Measurements from ENCODE around the gene DDX21. TPM values are rescaled to one million over a fixed set of nuclear protein-coding genes. Genes with fewer than 3 reads are reported as not detected.
"Not testable (repeated sequence)": the region's sequence is repeated elsewhere in the genome, so short reads cannot be mapped to it uniquely, and the experiment has no call there.

Gene DDX21
- total RNA-seq, 2 donors from 2014 or later: 32.1 to 122 TPM

DNA sequence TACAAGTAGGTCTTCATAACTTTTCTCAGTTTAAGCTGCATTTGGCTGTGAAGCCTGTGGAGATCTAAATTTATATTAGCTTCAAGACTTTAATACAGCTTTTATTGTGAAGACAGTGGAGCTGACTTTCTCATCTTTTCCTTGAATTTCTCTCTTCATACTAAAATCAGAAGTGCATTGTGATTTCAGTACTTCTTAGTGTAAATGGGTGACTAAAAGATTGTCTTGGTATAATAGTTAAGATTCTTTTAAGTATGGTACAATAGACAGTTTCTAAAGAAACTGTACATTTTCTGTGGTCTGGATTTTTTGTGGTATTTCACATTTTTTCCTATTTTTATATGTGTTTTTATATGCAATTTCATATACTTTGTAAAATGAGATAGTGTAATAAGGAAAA, 21.0 kb upstream of the DDX21 start:
- H3K4me3 ChIP-seq: no peak overlapping the region
- TF ChIP-seq, protein P1, sequence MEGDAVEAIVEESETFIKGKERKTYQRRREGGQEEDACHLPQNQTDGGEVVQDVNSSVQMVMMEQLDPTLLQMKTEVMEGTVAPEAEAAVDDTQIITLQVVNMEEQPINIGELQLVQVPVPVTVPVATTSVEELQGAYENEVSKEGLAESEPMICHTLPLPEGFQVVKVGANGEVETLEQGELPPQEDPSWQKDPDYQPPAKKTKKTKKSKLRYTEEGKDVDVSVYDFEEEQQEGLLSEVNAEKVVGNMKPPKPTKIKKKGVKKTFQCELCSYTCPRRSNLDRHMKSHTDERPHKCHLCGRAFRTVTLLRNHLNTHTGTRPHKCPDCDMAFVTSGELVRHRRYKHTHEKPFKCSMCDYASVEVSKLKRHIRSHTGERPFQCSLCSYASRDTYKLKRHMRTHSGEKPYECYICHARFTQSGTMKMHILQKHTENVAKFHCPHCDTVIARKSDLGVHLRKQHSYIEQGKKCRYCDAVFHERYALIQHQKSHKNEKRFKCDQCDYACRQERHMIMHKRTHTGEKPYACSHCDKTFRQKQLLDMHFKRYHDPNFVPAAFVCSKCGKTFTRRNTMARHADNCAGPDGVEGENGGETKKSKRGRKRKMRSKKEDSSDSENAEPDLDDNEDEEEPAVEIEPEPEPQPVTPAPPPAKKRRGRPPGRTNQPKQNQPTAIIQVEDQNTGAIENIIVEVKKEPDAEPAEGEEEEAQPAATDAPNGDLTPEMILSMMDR (IDR thresholded peaks at IDR 0.05): no peak
- H3K27ac ChIP-seq: no peak overlapping the region
- no peak for DNase-seq (ENCODE audit: low spot score)
- peaks cover 15% of the 10 kb centered on the region for H3K36me3 ChIP-seq
- ATAC-seq (ENCODE audit: insufficient number of reproducible peaks, low FRiP score, low read depth): no peak
- H3K9me3 ChIP-seq: no peaks in the 10 kb centered on the region
- no peaks in the 10 kb centered on the region for H3K4me1 ChIP-seq (ENCODE audit: control insufficient read depth in 1 of 2, low read depth in 2 of 2)
- no peaks in the 10 kb centered on the region for H3K27me3 ChIP-seq (replicated peaks; ENCODE audit: insufficient read depth)

DNA sequence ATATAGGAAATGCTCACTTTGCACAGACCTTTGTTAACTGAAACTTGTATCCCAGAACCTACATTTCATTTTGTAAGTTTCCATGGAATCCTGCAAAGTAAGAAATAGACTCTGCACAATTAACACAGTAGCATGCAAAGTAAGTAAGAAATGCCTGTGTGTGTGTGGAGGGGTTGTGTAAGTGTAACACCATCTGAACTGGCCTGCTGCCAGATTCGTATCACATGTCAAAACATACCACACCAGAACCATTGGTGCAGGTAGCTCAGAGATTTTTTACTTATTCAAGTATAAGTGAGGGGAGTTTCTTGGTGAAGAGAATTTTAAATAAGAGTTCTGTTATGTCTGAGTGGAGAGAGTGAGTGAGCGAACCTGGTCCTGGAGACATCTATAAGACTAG, 17.9 kb upstream of the DDX21 start:
- DNase-seq (ENCODE audit: low spot score): no peak
- H3K9me3 ChIP-seq: no peaks in the 10 kb centered on the region
- H3K4me3 ChIP-seq: no peak overlapping the region
- no peaks in the 10 kb centered on the region for H3K4me1 ChIP-seq (ENCODE audit: control insufficient read depth in 1 of 2, low read depth in 2 of 2)
- no peaks in the 10 kb centered on the region for H3K27me3 ChIP-seq (replicated peaks; ENCODE audit: insufficient read depth)
- ATAC-seq (ENCODE audit: insufficient number of reproducible peaks, low FRiP score, low read depth): no peak
- H3K36me3 ChIP-seq: peaks cover 15% of the 10 kb centered on the region
- TF ChIP-seq, protein P1 (IDR thresholded peaks at IDR 0.05): no peak
- H3K27ac ChIP-seq: no peak overlapping the region

DNA sequence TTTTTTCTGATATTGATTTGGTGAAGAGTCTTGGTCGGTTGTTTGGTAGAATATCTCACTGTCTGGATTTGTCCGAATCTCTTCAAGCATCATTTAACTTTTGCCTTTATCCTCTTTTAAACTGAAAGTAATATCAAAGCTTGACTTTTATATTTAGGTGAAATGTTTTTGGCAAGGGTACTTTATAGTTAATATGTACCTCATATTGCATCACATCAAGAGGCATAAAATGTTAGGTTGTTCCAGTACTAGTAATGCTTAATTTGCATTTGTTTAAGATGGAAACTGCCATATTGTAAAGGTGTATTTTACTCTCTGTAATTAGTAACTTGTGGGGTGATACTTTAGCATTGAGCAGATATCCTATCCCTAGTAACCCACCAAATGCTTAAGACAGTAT, 17.1 kb upstream of the DDX21 start:
- DNase-seq (ENCODE audit: low spot score) (no peak), ATAC-seq (ENCODE audit: insufficient number of reproducible peaks, low FRiP score, low read depth) (no peak)
- Histone ChIP-seq H3K27me3 (replicated peaks; ENCODE audit: insufficient read depth) (no peaks in the 10 kb centered on the region), H3K36me3 (peaks cover 14% of the 10 kb centered on the region), H3K9me3 (no peaks in the 10 kb centered on the region), H3K4me3 (no peak overlapping the region), H3K4me1 (ENCODE audit: control insufficient read depth in 1 of 2, low read depth in 2 of 2) (no peaks in the 10 kb centered on the region), H3K27ac (no peak overlapping the region)
- TF ChIP-seq, protein P1 (IDR thresholded peaks at IDR 0.05): no peak

DNA sequence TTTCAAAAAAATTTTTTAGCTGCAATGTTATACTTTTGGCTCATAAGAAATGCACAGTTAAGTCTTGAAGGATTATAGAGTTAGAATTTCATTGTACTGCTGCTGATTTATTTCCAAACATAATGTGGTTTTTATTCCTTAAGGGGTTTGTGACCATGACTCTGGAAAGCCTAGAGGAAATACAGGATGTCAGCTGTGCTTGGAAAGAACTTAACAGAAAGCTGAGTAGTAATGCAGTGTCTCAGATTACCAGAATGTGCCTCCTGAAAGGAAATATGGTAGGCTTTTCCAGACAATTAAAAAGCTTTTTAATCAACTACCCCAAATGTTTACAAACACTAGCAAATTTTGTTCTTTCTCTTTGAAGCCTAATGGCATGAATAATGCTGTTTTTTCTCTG, 15.1 kb upstream of the DDX21 start:
- not testable (repeated sequence) for H3K9me3 ChIP-seq; H3K4me3 ChIP-seq; H3K27ac ChIP-seq; ATAC-seq (ENCODE audit: insufficient number of reproducible peaks, low FRiP score, low read depth); H3K4me1 ChIP-seq (ENCODE audit: control insufficient read depth in 1 of 2, low read depth in 2 of 2); DNase-seq (ENCODE audit: low spot score); H3K27me3 ChIP-seq (replicated peaks; ENCODE audit: insufficient read depth)
- peaks cover 16% of the 10 kb centered on the region for H3K36me3 ChIP-seq

DNA sequence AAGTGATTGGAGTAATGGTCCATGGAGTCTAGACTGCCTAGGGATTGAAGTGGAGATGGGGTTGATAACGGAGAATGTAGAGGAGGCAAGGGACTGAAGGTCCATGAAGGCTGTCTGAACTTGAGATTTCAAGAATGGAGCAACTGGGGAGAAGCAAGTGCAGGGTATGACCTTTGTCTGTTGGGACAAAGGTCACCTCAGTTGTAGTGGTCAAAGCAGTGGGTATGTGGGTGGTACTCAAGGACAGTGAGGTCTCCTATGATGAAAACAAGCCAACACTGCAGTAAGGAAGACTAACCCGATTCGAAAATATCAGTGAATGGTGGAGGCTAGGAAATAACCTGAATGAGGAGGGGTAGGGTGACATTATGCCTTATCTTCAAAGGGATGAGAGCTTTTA, 5.4 kb upstream of the DDX21 start:
- Histone ChIP-seq H3K27ac (no peak overlapping the region), H3K27me3 (replicated peaks; ENCODE audit: insufficient read depth) (no peaks in the 10 kb centered on the region), H3K36me3 (peaks cover 21% of the 10 kb centered on the region), H3K4me1 (ENCODE audit: control insufficient read depth in 1 of 2, low read depth in 2 of 2) (peaks cover 0 to 3% of the 10 kb centered on the region in 2 donors), H3K9me3 (no peaks in the 10 kb centered on the region), H3K4me3 (no peak overlapping the region)
- ATAC-seq (ENCODE audit: insufficient number of reproducible peaks, low FRiP score, low read depth): no peak
- no peak for DNase-seq (ENCODE audit: low spot score)
- TF ChIP-seq, protein P1 (IDR thresholded peaks at IDR 0.05): no peak

DNA sequence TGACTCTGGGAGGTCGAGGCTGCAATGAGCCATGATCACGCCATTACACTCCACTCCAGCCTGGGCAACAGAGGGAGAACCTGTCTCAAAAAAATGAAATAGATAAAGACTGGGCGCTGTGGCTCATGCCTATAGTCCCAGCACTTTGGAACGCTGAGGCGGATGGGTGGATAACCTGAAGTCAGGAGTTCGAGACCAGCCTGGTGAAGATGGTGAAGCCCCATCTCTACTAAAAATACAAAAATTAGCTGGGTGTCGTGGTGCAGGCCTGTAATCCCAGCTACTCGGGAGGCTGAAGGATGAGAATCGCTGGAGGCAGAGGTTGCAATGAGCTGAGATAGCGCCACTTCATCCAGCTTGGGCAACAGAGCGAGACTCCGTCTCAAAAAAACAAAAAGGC, 1.1 kb upstream of the DDX21 start:
- Histone ChIP-seq H3K36me3 (no peaks in the 10 kb centered on the region), H3K27me3 (replicated peaks; ENCODE audit: insufficient read depth) (no peaks in the 10 kb centered on the region), H3K4me1 (ENCODE audit: control insufficient read depth in 1 of 2, low read depth in 2 of 2) (peaks cover 6 to 23% of the 10 kb centered on the region in 2 donors), H3K27ac (peak overlapping the region in 1 of 2 donors; percentile 92), H3K4me3 (no peak overlapping the region), H3K9me3 (no peaks in the 10 kb centered on the region)
- TF ChIP-seq, protein P1 (IDR thresholded peaks at IDR 0.05): no peak
- no peak for DNase-seq (ENCODE audit: low spot score)
- no peak for ATAC-seq (ENCODE audit: insufficient number of reproducible peaks, low FRiP score, low read depth)

All from thoracic aorta (tissue), 2 donors.